Caco-2 (cell line): ENCODE measurements around the gene ZDHHC11B. TPM values are rescaled to one million over a fixed set of nuclear protein-coding genes. Genes with fewer than 3 reads are reported as not detected.
A peak's percentile ranks its signal among the peaks of the same experiment; 100 is the strongest.
"Not testable (repeated sequence)": the region's sequence is repeated elsewhere in the genome, so short reads cannot be mapped to it uniquely, and the experiment has no call there.

Experiments
- BruUV-seq: library from RNA; stranded (reverse); fragments of 400-500 nt; replicated peaks from 2 replicates; lab custom pipeline; 2021; lab: Mats Ljungman, UMichigan
- CTCF ChIA-PET: fragments of 300-600 bp; sonication (Branson Sonifier 250); formaldehyde crosslinking; loops from one replicate; lab custom pipeline; 2022; ENCODE audit warnings: antibody characterized with exemption; lab: Charles Lee
- POLR2A ChIA-PET: fragments of 300-600 bp; sonication (Branson Sonifier 250); formaldehyde crosslinking; loops from one replicate; lab custom pipeline; 2022; ENCODE audit warnings: antibody characterized with exemption; lab: Charles Lee
- DNase-seq, 2 experiments: peaks; one replicate each; pipeline versions ENCODE4 v3.0.0 to v3.0.0-alpha.2; 2020 to 2022
- H3K27me3 ChIP-seq: replicated peaks from 2 replicates; pipeline ENCODE4 v1.6.0; 2011; ENCODE audit warnings: low read length; ENCODE audit not compliant: control insufficient read depth, insufficient read depth
- H3K36me3 ChIP-seq: 2 replicates; pipeline ENCODE4 v1.5.1; 2011; ENCODE audit warnings: low read length; ENCODE audit not compliant: control insufficient read depth, insufficient read depth
- H3K4me1 ChIP-seq: fragments of 250-450 bp; sonication (Bioruptor Pico); 2 replicates; pipeline ENCODE4 v1.5.1; 2020; ENCODE audit warnings: mild to moderate bottlenecking
- H3K4me3 ChIP-seq: 2 replicates; pipeline ENCODE4 v1.5.1; 2011; ENCODE audit warnings: low read depth, mild to moderate bottlenecking, control low read depth, low read length
- H3K9me3 ChIP-seq: fragments of 250-450 bp; sonication (Bioruptor Pico); 2 replicates; pipeline ENCODE4 v1.5.1; 2020; ENCODE audit warnings: mild to moderate bottlenecking, moderate library complexity
- H3K27ac Mint-ChIP-seq: one replicate; pipeline ENCODE4 v1.8.0; 2022; ENCODE audit warnings: mixed read lengths; ENCODE audit not compliant: unreplicated experiment
- H3K27me3 Mint-ChIP-seq: one replicate; pipeline ENCODE4 v1.8.0; 2022; ENCODE audit warnings: mixed read lengths; ENCODE audit not compliant: insufficient read depth, unreplicated experiment
- H3K36me3 Mint-ChIP-seq: one replicate; pipeline ENCODE4 v1.8.0; 2022; ENCODE audit warnings: mild to moderate bottlenecking, mixed read lengths; ENCODE audit not compliant: insufficient read depth, unreplicated experiment
- H3K4me1 Mint-ChIP-seq: one replicate; pipeline ENCODE4 v1.8.0; 2022; ENCODE audit warnings: low read depth, mixed read lengths; ENCODE audit not compliant: unreplicated experiment
- H3K4me3 Mint-ChIP-seq: one replicate; pipeline ENCODE4 v1.8.0; 2022; ENCODE audit warnings: mild to moderate bottlenecking, moderate library complexity, mixed read lengths; ENCODE audit not compliant: unreplicated experiment
- H3K9me3 Mint-ChIP-seq: one replicate; pipeline ENCODE4 v1.8.0; 2022; ENCODE audit warnings: mixed read lengths; ENCODE audit not compliant: unreplicated experiment
- intact Hi-C: fragments of 100-400 bp; cut with micrococcal nuclease; formaldehyde crosslinking; loops from one replicate; pipeline ENCODE4 v1.10.0; 2022; ENCODE audit not compliant: unreplicated experiment
- total RNA-seq: library from RNA; stranded (reverse); gene quantifications from 2 replicates; pipeline ENCODE4 v1.2.3, GENCODE V29; 2022
- TF ChIP-seq, protein P1 (sequence below), 2 experiments: fragments of 200-600 bp in 1 of 2; IDR thresholded peaks; 1 replicate in 1 of 2; 2 replicates in 1 of 2; pipeline versions ENCODE4 v1.5.1 to v1.8.0; 2011 to 2022; ENCODE audit warnings: antibody characterized with exemption in 1 of 2, control low read depth in 1 of 2, inconsistent platforms in 1 of 2, low read depth in 1 of 2, low read length in 1 of 2, mild to moderate bottlenecking in 1 of 2, moderate library complexity in 1 of 2; ENCODE audit not compliant: insufficient read depth in 1 of 2, severe bottlenecking in 1 of 2, unreplicated experiment in 1 of 2

The ZDHHC11B gene
- total RNA-seq, 1 experiment from 2014 or later = 1.00 TPM

DNA sequence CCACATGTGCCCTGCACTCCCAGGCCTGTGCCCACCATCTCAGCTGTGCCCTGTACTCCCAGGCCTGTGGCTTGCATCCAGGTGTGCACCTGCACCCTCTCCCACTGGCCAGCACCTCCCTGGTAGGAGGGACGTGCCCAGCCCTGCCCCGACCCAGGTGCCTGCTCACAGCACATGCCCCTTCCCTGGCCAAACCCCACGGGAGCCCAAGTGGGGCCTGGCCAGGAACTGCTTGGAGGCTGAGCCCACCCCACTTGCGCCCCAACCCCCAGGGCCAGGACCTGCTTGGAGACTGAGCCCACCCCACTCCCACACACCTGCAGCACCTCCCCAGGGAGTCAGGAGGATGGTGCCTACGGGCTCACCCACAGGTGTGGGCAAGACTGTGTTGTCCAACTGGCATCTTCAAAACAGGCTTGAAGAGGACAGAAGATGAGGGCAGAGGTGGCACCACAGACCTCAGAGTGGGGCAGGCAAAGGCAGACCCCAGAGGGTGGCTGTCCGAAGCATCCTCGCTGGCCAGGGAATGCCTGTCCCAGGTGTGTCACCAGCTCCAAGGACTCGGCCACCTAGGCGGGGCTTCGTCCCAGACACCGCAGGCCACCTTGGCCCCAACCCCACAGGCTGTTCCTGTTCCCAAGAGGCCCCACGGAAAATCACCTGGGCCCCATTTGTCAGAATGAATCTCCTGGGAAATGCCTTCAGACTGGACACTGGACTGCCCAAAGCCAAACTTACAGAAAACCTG, 10.8 kb downstream of the ZDHHC11B start:
- no TSS peak for BruUV-seq
- Mint-ChIP-seq H3K4me1 (no peaks in the 10 kb centered on the region), H3K36me3 (no peaks in the 10 kb centered on the region), H3K9me3 (no peaks in the 10 kb centered on the region), H3K27ac (no peak overlapping the region), H3K4me3 (no peak overlapping the region), H3K27me3 (peaks cover 6% of the 10 kb centered on the region)
- no peak overlapping the region for H3K4me3 ChIP-seq
- peak in 1 of 2 experiments; percentile 29 for DNase-seq
- no peaks in the 10 kb centered on the region for H3K9me3 ChIP-seq
- no peaks in the 10 kb centered on the region for H3K27me3 ChIP-seq
- intact Hi-C loops = no loop called here
- ChIA-PET POLR2A (no interaction called here), CTCF (no interaction called here)
- no peaks in the 10 kb centered on the region for H3K36me3 ChIP-seq
- no peaks in the 10 kb centered on the region for H3K4me1 ChIP-seq
- TF ChIP-seq, protein P1, sequence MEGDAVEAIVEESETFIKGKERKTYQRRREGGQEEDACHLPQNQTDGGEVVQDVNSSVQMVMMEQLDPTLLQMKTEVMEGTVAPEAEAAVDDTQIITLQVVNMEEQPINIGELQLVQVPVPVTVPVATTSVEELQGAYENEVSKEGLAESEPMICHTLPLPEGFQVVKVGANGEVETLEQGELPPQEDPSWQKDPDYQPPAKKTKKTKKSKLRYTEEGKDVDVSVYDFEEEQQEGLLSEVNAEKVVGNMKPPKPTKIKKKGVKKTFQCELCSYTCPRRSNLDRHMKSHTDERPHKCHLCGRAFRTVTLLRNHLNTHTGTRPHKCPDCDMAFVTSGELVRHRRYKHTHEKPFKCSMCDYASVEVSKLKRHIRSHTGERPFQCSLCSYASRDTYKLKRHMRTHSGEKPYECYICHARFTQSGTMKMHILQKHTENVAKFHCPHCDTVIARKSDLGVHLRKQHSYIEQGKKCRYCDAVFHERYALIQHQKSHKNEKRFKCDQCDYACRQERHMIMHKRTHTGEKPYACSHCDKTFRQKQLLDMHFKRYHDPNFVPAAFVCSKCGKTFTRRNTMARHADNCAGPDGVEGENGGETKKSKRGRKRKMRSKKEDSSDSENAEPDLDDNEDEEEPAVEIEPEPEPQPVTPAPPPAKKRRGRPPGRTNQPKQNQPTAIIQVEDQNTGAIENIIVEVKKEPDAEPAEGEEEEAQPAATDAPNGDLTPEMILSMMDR (IDR thresholded peaks at IDR 0.05; ENCODE audit: insufficient read depth in 1 of 2, low read depth in 1 of 2, low read length in 1 of 2, severe bottlenecking in 1 of 2, unreplicated experiment in 1 of 2) = no peak

DNA sequence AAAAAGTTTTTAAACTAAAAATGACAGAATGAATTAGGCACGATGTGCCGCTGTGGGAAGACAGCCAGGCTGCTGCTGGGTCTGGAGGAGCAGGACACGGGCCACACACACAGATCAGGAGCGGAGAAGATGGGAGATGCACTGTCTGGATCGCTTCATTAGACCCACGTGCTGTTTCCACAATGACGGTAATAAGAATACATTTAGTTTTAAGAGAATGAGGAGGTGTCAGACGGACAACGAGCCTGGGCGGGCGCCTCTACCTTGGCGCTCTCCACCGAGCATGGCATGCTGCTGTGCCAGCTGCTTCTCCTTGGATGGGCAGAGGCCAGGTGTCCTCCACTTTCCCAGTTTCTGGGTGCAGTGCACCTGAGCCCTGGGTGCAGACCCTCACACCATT, 11.6 kb downstream of the ZDHHC11B start:
- POLR2A ChIA-PET, DNase-seq, H3K4me1 Mint-ChIP-seq, intact Hi-C loops, CTCF ChIA-PET, H3K9me3 ChIP-seq, H3K4me3 ChIP-seq, H3K36me3 ChIP-seq, H3K27me3 Mint-ChIP-seq, H3K9me3 Mint-ChIP-seq, H3K4me3 Mint-ChIP-seq, H3K36me3 Mint-ChIP-seq, BruUV-seq, H3K4me1 ChIP-seq, H3K27ac Mint-ChIP-seq, H3K27me3 ChIP-seq: not testable (repeated sequence)

DNA sequence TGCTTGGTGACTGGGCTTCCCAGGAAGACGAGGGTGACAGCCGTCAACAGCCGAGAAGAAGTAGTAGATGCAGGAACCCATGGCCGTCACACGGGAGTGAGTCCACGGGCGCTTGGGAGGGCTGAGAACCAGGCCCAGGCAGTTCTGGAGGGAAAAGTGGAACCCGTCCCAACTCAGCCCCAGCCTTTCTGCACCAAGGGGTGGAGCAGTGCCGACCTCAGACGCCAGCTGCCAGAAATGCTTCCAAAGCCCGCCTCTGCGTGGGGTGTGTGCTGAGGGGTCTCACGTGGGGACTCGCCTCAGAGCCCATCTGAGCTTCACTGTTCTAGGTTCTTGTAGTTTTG, 12.0 kb downstream of the ZDHHC11B start:
- BruUV-seq, CTCF ChIA-PET, H3K27me3 ChIP-seq, H3K27ac Mint-ChIP-seq, H3K4me1 ChIP-seq, POLR2A ChIA-PET, H3K4me3 Mint-ChIP-seq, H3K4me1 Mint-ChIP-seq, H3K9me3 Mint-ChIP-seq, H3K36me3 ChIP-seq, DNase-seq, intact Hi-C loops, H3K36me3 Mint-ChIP-seq, H3K27me3 Mint-ChIP-seq, H3K9me3 ChIP-seq, H3K4me3 ChIP-seq: not testable (repeated sequence)

DNA sequence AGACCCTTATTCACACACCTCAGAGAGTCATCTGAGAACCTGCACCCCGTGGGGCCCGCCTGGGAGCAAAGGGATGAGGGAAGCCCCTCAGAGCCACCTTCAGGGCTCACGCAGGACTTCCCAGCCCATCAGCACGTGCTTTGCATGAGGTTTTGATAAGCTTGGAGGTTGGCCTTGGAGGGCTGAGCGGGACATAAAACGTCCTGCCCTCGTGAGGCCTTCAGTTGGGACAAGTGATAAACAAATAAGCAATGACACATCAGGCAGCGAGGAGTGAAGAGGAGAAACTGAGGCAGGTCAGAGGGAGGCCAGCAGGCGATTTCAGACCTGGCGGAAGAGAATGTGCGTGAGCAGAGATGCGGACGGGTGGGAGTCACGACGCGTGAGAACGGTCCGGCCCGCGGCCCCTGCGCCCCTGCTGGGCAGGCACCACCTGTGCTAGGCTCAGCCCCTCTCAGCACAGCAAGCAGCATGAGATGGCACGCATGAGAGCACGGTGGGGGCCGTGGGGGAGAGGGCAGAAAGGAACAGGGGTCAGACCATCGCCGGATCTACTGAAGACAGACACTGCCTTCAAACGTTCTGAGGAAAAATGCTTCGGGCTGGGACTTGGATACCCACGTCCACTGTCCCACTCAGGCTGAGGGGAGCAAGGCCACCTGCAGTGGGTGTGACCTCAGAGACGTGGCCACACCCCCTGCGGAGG, 12.5 kb downstream of the ZDHHC11B start:
- H3K4me1 ChIP-seq, H3K27me3 Mint-ChIP-seq, H3K27me3 ChIP-seq, intact Hi-C loops, CTCF ChIA-PET, H3K4me3 Mint-ChIP-seq, BruUV-seq, H3K9me3 ChIP-seq, POLR2A ChIA-PET, H3K27ac Mint-ChIP-seq, H3K4me1 Mint-ChIP-seq, H3K9me3 Mint-ChIP-seq, H3K36me3 Mint-ChIP-seq, H3K4me3 ChIP-seq, H3K36me3 ChIP-seq: not testable (repeated sequence)
- DNase-seq = peak in 1 of 2 experiments; percentile 31

DNA sequence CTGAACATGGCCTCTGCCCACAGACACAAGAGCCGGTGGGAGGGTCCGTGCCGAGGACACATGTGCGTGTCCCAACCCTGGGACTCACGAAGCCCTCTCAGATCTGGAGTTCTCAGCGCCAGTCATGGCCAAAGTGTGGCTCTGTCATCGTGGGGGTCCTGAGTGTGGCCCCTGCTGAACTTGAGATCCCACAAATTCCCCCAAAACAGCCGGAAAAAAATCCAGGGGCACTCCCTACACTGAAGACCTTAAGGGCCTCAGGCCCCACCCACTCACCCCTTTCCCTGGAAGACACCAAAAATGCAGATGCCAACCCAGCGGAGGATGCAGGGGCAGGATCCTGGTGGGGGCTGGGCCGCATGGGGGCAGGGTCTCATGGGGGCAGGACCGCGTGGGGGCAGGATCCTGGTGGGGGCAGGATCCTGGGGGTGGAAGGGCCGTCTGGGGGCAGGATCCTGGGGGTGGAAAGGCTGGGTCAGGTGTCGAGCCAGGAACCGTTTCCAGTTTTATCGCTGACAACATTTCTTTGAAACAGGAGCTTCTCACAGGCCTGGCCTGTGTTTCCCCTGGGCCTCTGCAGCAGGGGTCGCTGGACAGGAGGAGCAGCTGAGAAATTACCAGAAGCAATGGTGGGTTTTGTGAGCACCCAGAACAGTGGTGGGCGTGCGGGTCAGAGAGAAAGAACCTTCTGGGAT, 13.3 kb downstream of the ZDHHC11B start:
- H3K4me1 Mint-ChIP-seq, H3K36me3 Mint-ChIP-seq, H3K36me3 ChIP-seq, H3K27ac Mint-ChIP-seq, POLR2A ChIA-PET, H3K9me3 Mint-ChIP-seq, H3K4me1 ChIP-seq, H3K9me3 ChIP-seq, H3K27me3 ChIP-seq, intact Hi-C loops, H3K27me3 Mint-ChIP-seq, H3K4me3 ChIP-seq, CTCF ChIA-PET, BruUV-seq, H3K4me3 Mint-ChIP-seq: not testable (repeated sequence)
- peak in 1 of 2 experiments; percentile 29 for DNase-seq

DNA sequence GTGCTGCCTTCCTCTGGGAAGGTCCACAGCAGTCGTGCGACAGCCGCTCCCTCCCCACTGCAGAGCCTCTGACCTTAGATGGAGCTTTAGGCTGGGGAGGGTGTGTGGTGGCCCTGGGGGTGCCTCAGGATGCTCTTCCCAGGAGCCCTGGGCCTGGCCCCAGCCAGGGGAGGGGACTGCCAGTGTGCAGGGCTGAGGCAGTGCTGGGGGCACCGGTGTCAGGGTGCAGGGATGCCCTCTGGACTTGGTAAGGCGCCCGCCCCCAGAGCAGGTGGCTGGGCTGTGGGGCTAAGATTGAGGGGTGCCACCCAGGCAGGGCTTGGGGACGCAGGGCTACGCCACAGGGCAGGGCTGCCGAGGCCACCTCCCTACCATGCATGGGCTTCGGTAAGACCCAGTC, 13.9 kb downstream of the ZDHHC11B start:
- H3K9me3 Mint-ChIP-seq, H3K36me3 Mint-ChIP-seq, H3K4me3 ChIP-seq, CTCF ChIA-PET, H3K4me1 ChIP-seq, H3K9me3 ChIP-seq, intact Hi-C loops, H3K27me3 ChIP-seq, H3K27me3 Mint-ChIP-seq, H3K4me1 Mint-ChIP-seq, H3K27ac Mint-ChIP-seq, BruUV-seq, H3K4me3 Mint-ChIP-seq, H3K36me3 ChIP-seq, POLR2A ChIA-PET: not testable (repeated sequence)
- peak in 1 of 2 experiments; percentile 12 for DNase-seq
